Suprapubic skin (tissue), 4 donors: ENCODE measurements around the gene MRPS10. TPM values are rescaled to one million over a fixed set of nuclear protein-coding genes. Genes with fewer than 3 reads are reported as not detected.
"Not testable (repeated sequence)": the region's sequence is repeated elsewhere in the genome, so short reads cannot be mapped to it uniquely, and the experiment has no call there.

Experiments used
- DNase-seq, 2 donors: peaks; one replicate each; pipeline ENCODE4 v3.0.0-alpha.2; 2019; ENCODE audit warnings: low spot score in 2 of 2
- H3K27ac ChIP-seq: fragments of 200-600 bp; sonication (generic); one replicate; pipeline ENCODE4 v1.5.1; 2019
- H3K27me3 ChIP-seq: fragments of 200-600 bp; sonication (generic); one replicate; pipeline ENCODE4 v1.5.1; 2019
- H3K36me3 ChIP-seq: fragments of 200-600 bp; sonication (generic); one replicate; pipeline ENCODE4 v1.5.1; 2019
- H3K4me1 ChIP-seq: fragments of 200-600 bp; sonication (generic); one replicate; pipeline ENCODE4 v1.5.1; 2019
- H3K4me3 ChIP-seq: fragments of 200-600 bp; sonication (generic); one replicate; pipeline ENCODE4 v1.5.1; 2019; ENCODE audit warnings: mild to moderate bottlenecking
- H3K9me3 ChIP-seq: fragments of 200-600 bp; sonication (generic); one replicate; pipeline ENCODE4 v1.5.1; 2019
- EP300 ChIP-seq: sonication (generic); formaldehyde crosslinking; IDR thresholded peaks from one replicate; pipeline ENCODE4 v1.6.1; 2017; ENCODE audit warnings: antibody characterized with exemption
- POLR2A ChIP-seq, 2 donors: fragments of 450-650 bp; IDR thresholded peaks; one replicate each; pipeline ENCODE4 v1.6.1; 2017; ENCODE audit warnings: antibody characterized with exemption in 2 of 2, mild to moderate bottlenecking in 2 of 2, moderate library complexity in 2 of 2
- POLR2AphosphoS5 ChIP-seq, 3 donors: sonication (generic); formaldehyde crosslinking; IDR thresholded peaks; one replicate each; pipeline ENCODE4 v1.6.1; 2017; ENCODE audit warnings: antibody characterized with exemption in 3 of 3
- WGBS: methylation state at CpG from one replicate; pipeline ENCODE4 v1.1.5; 2018; 5-methylcytosine and 5-hydroxymethylcytosine counted together
- total RNA-seq, 4 donors: library from RNA; depleted of rRNA; stranded (reverse); fragments of >200 nt; gene quantifications; one replicate each; pipeline ENCODE4 v1.1.0, GENCODE V29; 2016
- TF ChIP-seq, protein P1 (sequence below), 2 donors: fragments of 200-600 bp in 1 of 2; fragments of 450-650 bp in 1 of 2; sonication (generic) in 1 of 2; IDR thresholded peaks; one replicate each; pipeline ENCODE4 v1.5.1; 2016 to 2019; ENCODE audit warnings: antibody characterized with exemption in 2 of 2, mild to moderate bottlenecking in 1 of 2, moderate library complexity in 1 of 2

MRPS10 gene
- total RNA-seq, 4 donors from 2014 or later = 17.7 to 20.8 (median 20.3) TPM

DNA sequence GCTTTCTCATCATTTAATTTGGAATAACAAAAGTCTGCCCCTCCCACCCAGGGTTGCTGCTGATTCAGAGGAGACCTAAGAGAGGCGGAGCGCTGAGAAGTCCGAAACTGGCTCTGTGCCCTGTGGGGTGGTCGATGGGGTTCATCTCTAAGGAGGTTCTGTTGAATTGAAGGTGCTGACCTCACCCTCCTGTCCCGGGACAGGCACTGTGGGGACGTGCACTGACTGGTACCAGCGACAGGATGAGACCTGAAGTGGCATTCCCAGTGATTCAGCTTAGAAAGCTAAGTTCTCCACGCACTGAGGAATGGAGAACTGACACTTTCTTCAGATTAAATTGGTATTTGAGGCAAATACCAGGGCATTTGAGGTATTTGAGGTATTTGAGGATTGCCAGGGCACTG, 24.2 kb downstream of the MRPS10 start:
- WGBS = 38% methylated on average over 8 of the region's 8 CpGs
- H3K27me3 ChIP-seq = no peaks in the 10 kb centered on the region
- H3K4me3 ChIP-seq = no peak overlapping the region
- no peaks in the 10 kb centered on the region for H3K9me3 ChIP-seq
- no peak overlapping the region for H3K27ac ChIP-seq
- no peak for DNase-seq
- no peaks in the 10 kb centered on the region for H3K36me3 ChIP-seq
- TF ChIP-seq EP300 (no peak), POLR2A (IDR thresholded peaks at IDR 0.05) (no peak), POLR2AphosphoS5 (IDR thresholded peaks at IDR 0.05) (no peak)
- TF ChIP-seq, protein P1, sequence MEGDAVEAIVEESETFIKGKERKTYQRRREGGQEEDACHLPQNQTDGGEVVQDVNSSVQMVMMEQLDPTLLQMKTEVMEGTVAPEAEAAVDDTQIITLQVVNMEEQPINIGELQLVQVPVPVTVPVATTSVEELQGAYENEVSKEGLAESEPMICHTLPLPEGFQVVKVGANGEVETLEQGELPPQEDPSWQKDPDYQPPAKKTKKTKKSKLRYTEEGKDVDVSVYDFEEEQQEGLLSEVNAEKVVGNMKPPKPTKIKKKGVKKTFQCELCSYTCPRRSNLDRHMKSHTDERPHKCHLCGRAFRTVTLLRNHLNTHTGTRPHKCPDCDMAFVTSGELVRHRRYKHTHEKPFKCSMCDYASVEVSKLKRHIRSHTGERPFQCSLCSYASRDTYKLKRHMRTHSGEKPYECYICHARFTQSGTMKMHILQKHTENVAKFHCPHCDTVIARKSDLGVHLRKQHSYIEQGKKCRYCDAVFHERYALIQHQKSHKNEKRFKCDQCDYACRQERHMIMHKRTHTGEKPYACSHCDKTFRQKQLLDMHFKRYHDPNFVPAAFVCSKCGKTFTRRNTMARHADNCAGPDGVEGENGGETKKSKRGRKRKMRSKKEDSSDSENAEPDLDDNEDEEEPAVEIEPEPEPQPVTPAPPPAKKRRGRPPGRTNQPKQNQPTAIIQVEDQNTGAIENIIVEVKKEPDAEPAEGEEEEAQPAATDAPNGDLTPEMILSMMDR (IDR thresholded peaks at IDR 0.05) = no peak
- H3K4me1 ChIP-seq = peaks cover 11% of the 10 kb centered on the region

DNA sequence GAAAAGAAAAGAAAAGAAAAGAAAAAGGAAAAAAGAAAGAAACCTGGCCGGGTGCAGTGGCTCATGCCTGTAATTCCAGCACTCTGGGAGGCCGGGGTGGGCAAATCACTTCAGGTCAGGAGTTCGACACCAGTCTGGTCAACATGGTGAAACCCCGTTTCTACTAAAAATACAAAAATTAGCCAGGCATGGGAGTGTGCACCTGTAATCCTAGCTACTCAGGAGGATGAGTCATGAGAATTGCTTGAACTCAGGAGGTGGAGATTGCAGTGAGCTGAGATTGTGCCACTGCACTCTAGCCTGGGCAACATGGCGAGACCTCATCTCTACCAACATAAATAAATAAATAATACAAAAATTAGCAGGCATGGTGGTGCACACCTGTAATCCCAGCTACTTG, 25.3 kb downstream of the MRPS10 start:
- not testable (repeated sequence) for H3K36me3 ChIP-seq, H3K4me3 ChIP-seq, H3K27me3 ChIP-seq, H3K4me1 ChIP-seq, H3K27ac ChIP-seq, H3K9me3 ChIP-seq, DNase-seq
- WGBS = 91% methylated on average over 5 of the region's 5 CpGs

- H3K9me3 ChIP-seq = no peaks in the 10 kb centered on the region
- H3K4me1 ChIP-seq = peaks cover 7% of the 10 kb centered on the region
- TF ChIP-seq, protein P1 (IDR thresholded peaks at IDR 0.05) = no peak
- no peak for TF ChIP-seq EP300
- TF ChIP-seq POLR2A (IDR thresholded peaks at IDR 0.05) = no peak
- no peak for TF ChIP-seq POLR2AphosphoS5 (IDR thresholded peaks at IDR 0.05)
- no peaks in the 10 kb centered on the region for H3K36me3 ChIP-seq
- no peak overlapping the region for H3K27ac ChIP-seq
- 73% methylated on average over 5 of the region's 5 CpGs for whole genome bisulfite sequencing
- H3K4me3 ChIP-seq = no peak overlapping the region
- H3K27me3 ChIP-seq = no peaks in the 10 kb centered on the region
- DNase-seq = no peak
These were observed 27.0 kb downstream of the MRPS10 start for GRCh38 chr6:42190554-42191183.

DNA sequence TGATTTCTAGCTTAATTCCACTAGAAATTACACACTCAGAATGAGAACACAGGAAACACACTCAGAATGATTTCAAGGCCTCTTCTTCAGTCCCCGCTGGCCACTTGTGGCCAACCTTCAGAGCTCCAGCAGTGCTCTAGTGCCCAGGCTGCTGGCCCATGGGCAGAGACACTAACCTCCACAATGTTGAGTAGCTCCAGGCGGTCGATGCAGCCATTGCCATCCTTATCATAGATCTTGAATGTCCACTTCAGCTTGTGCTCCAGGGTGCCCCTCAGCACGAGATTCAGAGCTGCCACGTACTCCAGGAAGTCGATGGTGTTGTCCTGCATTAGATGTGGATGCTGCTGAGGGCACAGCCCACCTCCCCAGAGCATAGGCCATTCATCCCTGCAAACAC, 29.3 kb downstream of the MRPS10 start:
- DNase-seq = no peak
- no peaks in the 10 kb centered on the region for H3K36me3 ChIP-seq
- H3K9me3 ChIP-seq = no peaks in the 10 kb centered on the region
- H3K4me3 ChIP-seq = no peak overlapping the region
- H3K4me1 ChIP-seq = peaks cover 2% of the 10 kb centered on the region
- H3K27ac ChIP-seq = no peak overlapping the region
- 76% methylated on average over 4 of the region's 6 CpGs for WGBS
- no peaks in the 10 kb centered on the region for H3K27me3 ChIP-seq
- TF ChIP-seq POLR2A (IDR thresholded peaks at IDR 0.05) = no peak
- TF ChIP-seq, protein P1 (IDR thresholded peaks at IDR 0.05) = no peak

- DNase-seq = no peak
- H3K4me1 ChIP-seq = no peaks in the 10 kb centered on the region
- no peaks in the 10 kb centered on the region for H3K36me3 ChIP-seq
- H3K9me3 ChIP-seq = no peaks in the 10 kb centered on the region
- 79% methylated on average over 10 of the region's 10 CpGs for WGBS
- no peak overlapping the region for H3K4me3 ChIP-seq
- TF ChIP-seq POLR2A (IDR thresholded peaks at IDR 0.05) (no peak), EP300 (no peak), POLR2AphosphoS5 (IDR thresholded peaks at IDR 0.05) (no peak)
- TF ChIP-seq, protein P1 (IDR thresholded peaks at IDR 0.05) = no peak
- no peak overlapping the region for H3K27ac ChIP-seq
- H3K27me3 ChIP-seq = no peaks in the 10 kb centered on the region
These were observed 32.1 kb downstream of the MRPS10 start for GRCh38 chr6:42185597-42185996.

- no peak for DNase-seq
- H3K27me3 ChIP-seq = no peaks in the 10 kb centered on the region
- no CpG with 5 or more reads among the region's 4 CpGs for WGBS
- no peak overlapping the region for H3K4me3 ChIP-seq
- no peaks in the 10 kb centered on the region for H3K9me3 ChIP-seq
- TF ChIP-seq, protein P1 (IDR thresholded peaks at IDR 0.05) = no peak
- TF ChIP-seq EP300 (no peak), POLR2AphosphoS5 (IDR thresholded peaks at IDR 0.05) (no peak)
- H3K27ac ChIP-seq = no peak overlapping the region
- no peaks in the 10 kb centered on the region for H3K4me1 ChIP-seq
- H3K36me3 ChIP-seq = no peaks in the 10 kb centered on the region
These were observed 33.2 kb downstream of the MRPS10 start for GRCh38 chr6:42184475-42184874.
